C4-2B (cell line): ENCODE results near the gene EIF2B1.

Experiments
- ZFX ChIP-seq: fragments of 450-650 bp; IDR thresholded peaks from 2 replicates; pipeline ENCODE4 v1.6.1; 2017
- TF ChIP-seq, protein P1 (sequence below): fragments of 450-650 bp; conservative IDR thresholded peaks from 2 replicates; pipeline ENCODE4 v1.5.1; 2017; ENCODE audit warnings: mild to moderate bottlenecking

DNA sequence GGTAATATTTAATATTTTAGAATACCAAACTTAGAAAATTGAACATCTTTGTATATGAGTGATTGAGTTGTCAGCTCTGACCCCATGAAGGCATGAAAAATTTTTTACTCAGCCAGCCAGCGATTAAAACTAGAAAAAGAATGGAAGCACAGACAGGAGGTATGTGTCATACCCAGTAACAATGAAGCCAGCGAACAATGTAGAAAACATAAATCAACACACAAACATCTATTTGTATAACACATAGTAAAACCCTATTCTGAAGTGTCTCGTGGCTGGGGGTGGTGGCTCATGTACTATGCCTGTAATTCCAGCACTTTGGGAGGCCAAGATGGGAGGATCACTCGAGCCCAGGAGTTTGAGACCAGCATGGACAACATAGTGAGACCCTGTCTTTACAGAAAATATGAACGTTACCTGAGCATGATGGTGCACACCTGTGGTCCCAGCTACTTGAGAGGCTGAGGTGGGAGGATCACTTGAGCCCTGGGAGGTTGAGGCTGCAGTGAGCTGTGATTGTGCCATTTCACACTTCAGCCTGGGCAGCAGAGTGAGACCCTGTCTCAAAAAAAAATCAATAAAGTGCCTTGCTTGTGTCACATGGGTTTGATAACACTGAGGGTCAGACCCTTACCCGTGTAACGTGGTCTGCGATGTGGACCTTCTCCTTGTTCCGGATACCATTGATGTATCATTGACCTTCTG, 43.3 kb upstream of the EIF2B1 start:
- TF ChIP-seq, protein P1, sequence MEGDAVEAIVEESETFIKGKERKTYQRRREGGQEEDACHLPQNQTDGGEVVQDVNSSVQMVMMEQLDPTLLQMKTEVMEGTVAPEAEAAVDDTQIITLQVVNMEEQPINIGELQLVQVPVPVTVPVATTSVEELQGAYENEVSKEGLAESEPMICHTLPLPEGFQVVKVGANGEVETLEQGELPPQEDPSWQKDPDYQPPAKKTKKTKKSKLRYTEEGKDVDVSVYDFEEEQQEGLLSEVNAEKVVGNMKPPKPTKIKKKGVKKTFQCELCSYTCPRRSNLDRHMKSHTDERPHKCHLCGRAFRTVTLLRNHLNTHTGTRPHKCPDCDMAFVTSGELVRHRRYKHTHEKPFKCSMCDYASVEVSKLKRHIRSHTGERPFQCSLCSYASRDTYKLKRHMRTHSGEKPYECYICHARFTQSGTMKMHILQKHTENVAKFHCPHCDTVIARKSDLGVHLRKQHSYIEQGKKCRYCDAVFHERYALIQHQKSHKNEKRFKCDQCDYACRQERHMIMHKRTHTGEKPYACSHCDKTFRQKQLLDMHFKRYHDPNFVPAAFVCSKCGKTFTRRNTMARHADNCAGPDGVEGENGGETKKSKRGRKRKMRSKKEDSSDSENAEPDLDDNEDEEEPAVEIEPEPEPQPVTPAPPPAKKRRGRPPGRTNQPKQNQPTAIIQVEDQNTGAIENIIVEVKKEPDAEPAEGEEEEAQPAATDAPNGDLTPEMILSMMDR: no peak
- TF ChIP-seq ZFX: no peak
